ENCODE measurements around the gene SCGB1C1. TPM values are rescaled to one million over a fixed set of nuclear protein-coding genes. Genes with fewer than 3 reads are reported as not detected.

SCGB1C1 gene
- total RNA-seq, 1 donor from 2014 or later, result not detected

GRCh38 chr11:203056-203944, 10.4 kb downstream of the SCGB1C1 start:
- intact Hi-C loops (cut with DNase I), result loop anchor here (10.0 kb wide), 1 partner anchor 312 kb away; no protein-coding TSS in a partner anchor
- DNase-seq (peak; percentile 13), ATAC-seq (ENCODE audit: poor library complexity) (no peak)

GRCh38 chr11:203945-204586, 11.2 kb downstream of the SCGB1C1 start:
- DNase-seq, result peak; percentile 16
- intact Hi-C loops (cut with DNase I), result loop anchor here (10.0 kb wide), 1 partner anchor 311 kb away; no protein-coding TSS in a partner anchor
- no peak for ATAC-seq (ENCODE audit: poor library complexity)

- intact Hi-C loops (cut with DNase I), result loop anchor here (10.0 kb wide), 1 partner anchor 310 kb away; no protein-coding TSS in a partner anchor
- peak; percentile 10 for DNase-seq
- ATAC-seq (ENCODE audit: poor library complexity), result no peak
These were observed 11.8 kb downstream of the SCGB1C1 start for GRCh38 chr11:204587-205109.

GRCh38 chr11:205221-206001, 12.5 kb downstream of the SCGB1C1 start:
- intact Hi-C loops (cut with DNase I), result loop anchor here (10.0 kb wide), 1 partner anchor 309 kb away; no protein-coding TSS in a partner anchor
- DNase-seq (peak; percentile 24), ATAC-seq (ENCODE audit: poor library complexity) (no peak)

- intact Hi-C loops (cut with DNase I), result loop anchor here (10.0 kb wide), 1 partner anchor 309 kb away; no protein-coding TSS in a partner anchor
These were observed 13.1 kb downstream of the SCGB1C1 start for GRCh38 chr11:206002-206384.

GRCh38 chr11:206526-207207, 13.8 kb downstream of the SCGB1C1 start:
- ATAC-seq (ENCODE audit: poor library complexity) (peak; percentile 1), DNase-seq (peak; percentile 54)
- intact Hi-C loops (cut with DNase I), result loop anchor here (10.0 kb wide), 1 partner anchor 308 kb away; no protein-coding TSS in a partner anchor

More at GRCh38 chr11:206002-206384, 13.1 kb downstream of the SCGB1C1 start:
- DNase-seq (peak; percentile 26), ATAC-seq (ENCODE audit: poor library complexity) (no peak)

- DNase-seq (peak; percentile 97), ATAC-seq (ENCODE audit: poor library complexity) (peak; percentile 92)
- intact Hi-C loops (cut with DNase I), result loop anchor here (10.0 kb wide), 1 partner anchor 307 kb away; no protein-coding TSS in a partner anchor
These were observed 14.5 kb downstream of the SCGB1C1 start, which contains the start of the genes BET1L and RIC8A for GRCh38 chr11:207208-207862. BET1L (minus strand) TSS chr11:207399; CDS start chr11:207321, 78 bp downstream. RIC8A (plus strand) TSS chr11:207708; CDS start chr11:208855, 1,147 bp downstream.

- no peak for ATAC-seq (ENCODE audit: poor library complexity)
- intact Hi-C loops (cut with DNase I), result loop anchor here (10.0 kb wide), 1 partner anchor 307 kb away; no protein-coding TSS in a partner anchor
- DNase-seq, result no peak
These were observed 14.9 kb downstream of the SCGB1C1 start for GRCh38 chr11:207863-208180.

- intact Hi-C loops (cut with DNase I), result loop anchor here (10.0 kb wide), 1 partner anchor 306 kb away; no protein-coding TSS in a partner anchor
- ATAC-seq (ENCODE audit: poor library complexity), result peak; percentile 82
These were observed 15.5 kb downstream of the SCGB1C1 start for GRCh38 chr11:208181-208916.

GRCh38 chr11:208917-209260, 16.0 kb downstream of the SCGB1C1 start:
- intact Hi-C loops (cut with DNase I), result loop anchor here (10.0 kb wide), 1 partner anchor 306 kb away; no protein-coding TSS in a partner anchor
- DNase-seq (no peak), ATAC-seq (ENCODE audit: poor library complexity) (peak; percentile 3)

More at GRCh38 chr11:208181-208916, 15.5 kb downstream of the SCGB1C1 start:
- peak; percentile 90 for DNase-seq

GRCh38 chr11:209275-210121, 16.6 kb downstream of the SCGB1C1 start:
- ATAC-seq (ENCODE audit: poor library complexity), result no peak

GRCh38 chr11:210122-210802, 17.4 kb downstream of the SCGB1C1 start:
- intact Hi-C loops (cut with DNase I), result no loop called here
- ATAC-seq (ENCODE audit: poor library complexity) (no peak), DNase-seq (peak; percentile 37)

More at GRCh38 chr11:209275-210121, 16.6 kb downstream of the SCGB1C1 start:
- DNase-seq, result peak; percentile 43
- intact Hi-C loops (cut with DNase I), result loop anchor here (10.0 kb wide), 1 partner anchor 305 kb away; no protein-coding TSS in a partner anchor

GRCh38 chr11:210803-211180, 17.9 kb downstream of the SCGB1C1 start:
- intact Hi-C loops (cut with DNase I), result no loop called here
- DNase-seq (peak; percentile 36), ATAC-seq (ENCODE audit: poor library complexity) (no peak)

- intact Hi-C loops (cut with DNase I), result no loop called here
- DNase-seq (peak; percentile 27), ATAC-seq (ENCODE audit: poor library complexity) (no peak)
These were observed 18.4 kb downstream of the SCGB1C1 start for GRCh38 chr11:211295-211694.

- intact Hi-C loops (cut with DNase I), result no loop called here
- DNase-seq (peak; percentile 24), ATAC-seq (ENCODE audit: poor library complexity) (no peak)
These were observed 18.9 kb downstream of the SCGB1C1 start for GRCh38 chr11:211741-212140.

Measured in Right ventricle myocardium superior (tissue), 1 donor.